Cardiac muscle cell (in vitro differentiated cells and primary cell): Measurements from ENCODE around the gene CDCP2. TPM values are rescaled to one million over a fixed set of nuclear protein-coding genes. Genes with fewer than 3 reads are reported as not detected.

Experiments
- DNase-seq, 2 donors: peaks; one replicate each; pipeline versions ENCODE4 v3.0.0 to v3.0.0-alpha.2; 2010 to 2017; ENCODE audit warnings: low read depth in 1 of 2, low spot score in 1 of 2
- H3K27ac ChIP-seq: fragments of 200-600 bp; sonication (generic); 2 replicates; pipeline ENCODE4 v1.5.1; 2016
- H3K27me3 ChIP-seq: fragments of 200-600 bp; sonication (generic); 2 replicates; pipeline ENCODE4 v1.6.0; 2016; ENCODE audit warnings: control low read depth
- H3K36me3 ChIP-seq: fragments of 200-600 bp; sonication (generic); 2 replicates; pipeline ENCODE4 v1.5.1; 2016; ENCODE audit warnings: control low read depth
- H3K4me1 ChIP-seq: fragments of 200-600 bp; sonication (generic); 2 replicates; pipeline ENCODE4 v1.8.1; 2017; ENCODE audit warnings: low read depth, mild to moderate bottlenecking, mixed run types
- H3K4me3 ChIP-seq: fragments of 200-600 bp; sonication (generic); 2 replicates; pipeline ENCODE4 v1.5.1; 2016; ENCODE audit warnings: mild to moderate bottlenecking
- H3K9me3 ChIP-seq: fragments of 200-600 bp; sonication (generic); 2 replicates; pipeline ENCODE4 v1.5.1; 2017; ENCODE audit warnings: low read depth, mild to moderate bottlenecking, control low read depth
- polyA plus RNA-seq: library from polyadenylated mRNA; unstranded; fragments of >200 nt; fragmentation: Nextera tagmentation; extraction: Ambion mirVana; gene quantifications from 2 replicates; pipeline ENCODE4 v1.2.1, GENCODE V29; 2016
- total RNA-seq: library from RNA; depleted of rRNA; stranded (reverse); fragments of >200 nt; gene quantifications from 2 replicates; pipeline ENCODE4 v1.2.3, GENCODE V29; 2016
- TF ChIP-seq, protein P1 (sequence below): IDR thresholded peaks from 2 replicates; pipeline ENCODE4 v1.5.1; 2012; ENCODE audit warnings: low read depth, mild to moderate bottlenecking, low read length

CDCP2 gene
- total and polyA plus RNA-seq, 2 experiments from 2014 or later = 0.06 TPM; not detected in 1

DNA sequence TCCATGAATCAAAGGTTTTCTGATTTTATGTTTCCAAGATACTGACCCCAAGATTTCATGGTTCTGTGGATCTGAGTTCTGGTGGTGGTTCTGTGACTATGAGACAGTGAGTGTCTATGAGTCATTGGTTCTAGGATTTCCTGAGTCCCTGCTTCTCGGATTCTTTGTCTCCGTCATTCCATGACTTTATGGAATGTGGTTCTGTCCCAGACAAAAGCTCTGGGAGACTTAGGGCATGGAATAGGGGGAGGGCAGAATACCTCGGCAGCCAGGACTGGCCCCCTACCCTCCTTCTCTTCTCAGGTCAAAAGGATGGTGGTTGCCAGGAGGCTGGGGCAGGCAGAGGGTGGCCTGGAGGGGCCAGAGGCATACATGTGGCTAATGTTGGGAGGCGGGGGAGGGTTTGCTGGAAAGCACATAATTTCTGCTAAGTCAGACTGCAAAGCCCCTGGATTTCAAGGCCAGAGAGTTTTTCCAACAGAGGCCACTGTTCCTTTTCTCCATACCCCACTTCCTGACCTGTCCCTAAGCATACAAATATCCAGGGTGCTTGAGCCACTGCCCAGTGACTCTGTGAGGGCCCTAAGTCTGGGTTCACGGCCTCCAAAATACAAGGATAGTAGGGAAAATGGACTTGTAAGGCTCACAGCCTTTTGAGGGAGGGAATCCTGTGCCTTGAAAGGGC lies 17.2 kb downstream of the CDCP2 start:
- no peaks in the 10 kb centered on the region for H3K9me3 ChIP-seq
- no peaks in the 10 kb centered on the region for H3K36me3 ChIP-seq
- no peak overlapping the region for H3K27ac ChIP-seq
- no peaks in the 10 kb centered on the region for H3K4me1 ChIP-seq
- no peak for DNase-seq
- no peaks in the 10 kb centered on the region for H3K27me3 ChIP-seq
- TF ChIP-seq, protein P1, sequence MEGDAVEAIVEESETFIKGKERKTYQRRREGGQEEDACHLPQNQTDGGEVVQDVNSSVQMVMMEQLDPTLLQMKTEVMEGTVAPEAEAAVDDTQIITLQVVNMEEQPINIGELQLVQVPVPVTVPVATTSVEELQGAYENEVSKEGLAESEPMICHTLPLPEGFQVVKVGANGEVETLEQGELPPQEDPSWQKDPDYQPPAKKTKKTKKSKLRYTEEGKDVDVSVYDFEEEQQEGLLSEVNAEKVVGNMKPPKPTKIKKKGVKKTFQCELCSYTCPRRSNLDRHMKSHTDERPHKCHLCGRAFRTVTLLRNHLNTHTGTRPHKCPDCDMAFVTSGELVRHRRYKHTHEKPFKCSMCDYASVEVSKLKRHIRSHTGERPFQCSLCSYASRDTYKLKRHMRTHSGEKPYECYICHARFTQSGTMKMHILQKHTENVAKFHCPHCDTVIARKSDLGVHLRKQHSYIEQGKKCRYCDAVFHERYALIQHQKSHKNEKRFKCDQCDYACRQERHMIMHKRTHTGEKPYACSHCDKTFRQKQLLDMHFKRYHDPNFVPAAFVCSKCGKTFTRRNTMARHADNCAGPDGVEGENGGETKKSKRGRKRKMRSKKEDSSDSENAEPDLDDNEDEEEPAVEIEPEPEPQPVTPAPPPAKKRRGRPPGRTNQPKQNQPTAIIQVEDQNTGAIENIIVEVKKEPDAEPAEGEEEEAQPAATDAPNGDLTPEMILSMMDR = no peak
- H3K4me3 ChIP-seq = no peak overlapping the region

DNA sequence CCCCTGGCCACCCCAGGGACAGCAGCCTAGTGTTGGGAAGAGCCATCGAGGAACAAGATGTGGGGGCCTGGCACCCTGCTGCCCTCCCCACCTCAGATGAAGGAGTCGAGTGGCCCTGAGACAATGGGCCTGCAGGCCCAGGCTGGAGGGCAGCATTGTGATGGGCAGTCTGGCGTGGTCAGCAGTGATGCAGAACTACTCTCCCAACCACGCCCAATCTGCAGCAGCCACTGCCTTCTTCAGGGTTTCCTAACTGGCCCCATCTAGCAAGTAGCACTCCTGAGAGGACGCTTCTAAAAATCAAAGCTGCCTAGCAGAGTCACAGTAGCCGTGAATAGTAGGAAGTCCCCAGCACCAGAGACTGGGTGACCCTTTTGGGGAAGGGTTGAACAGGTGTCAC lies 18.5 kb downstream of the CDCP2 start:
- H3K4me3 ChIP-seq = no peak overlapping the region
- no peaks in the 10 kb centered on the region for H3K36me3 ChIP-seq
- H3K4me1 ChIP-seq = no peaks in the 10 kb centered on the region
- no peaks in the 10 kb centered on the region for H3K9me3 ChIP-seq
- no peaks in the 10 kb centered on the region for H3K27me3 ChIP-seq
- no peak overlapping the region for H3K27ac ChIP-seq
- TF ChIP-seq, protein P1 = no peak
- DNase-seq = no peak

DNA sequence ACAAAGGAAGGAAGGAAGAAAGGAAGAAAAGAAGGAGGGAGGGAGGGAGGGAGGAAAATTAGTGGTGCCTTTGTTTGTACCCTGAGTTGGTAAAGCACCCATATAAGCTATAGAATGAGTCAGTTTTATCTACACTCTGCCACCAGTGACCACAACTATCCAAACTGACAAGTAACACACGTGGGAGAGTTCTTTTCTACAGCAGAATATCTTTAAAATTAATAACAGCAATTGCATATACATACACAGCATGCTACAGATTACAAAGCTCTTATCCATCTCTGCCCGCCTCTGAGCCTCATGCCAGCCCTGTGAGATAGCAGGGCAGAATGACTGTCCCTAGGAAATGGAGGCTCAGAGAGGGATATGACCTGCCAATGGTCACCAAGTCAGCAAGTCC lies 20.3 kb downstream of the CDCP2 start:
- H3K27ac ChIP-seq = no peak overlapping the region
- TF ChIP-seq, protein P1 = no peak
- peak in 1 of 2 donors; percentile 28 for DNase-seq

DNA sequence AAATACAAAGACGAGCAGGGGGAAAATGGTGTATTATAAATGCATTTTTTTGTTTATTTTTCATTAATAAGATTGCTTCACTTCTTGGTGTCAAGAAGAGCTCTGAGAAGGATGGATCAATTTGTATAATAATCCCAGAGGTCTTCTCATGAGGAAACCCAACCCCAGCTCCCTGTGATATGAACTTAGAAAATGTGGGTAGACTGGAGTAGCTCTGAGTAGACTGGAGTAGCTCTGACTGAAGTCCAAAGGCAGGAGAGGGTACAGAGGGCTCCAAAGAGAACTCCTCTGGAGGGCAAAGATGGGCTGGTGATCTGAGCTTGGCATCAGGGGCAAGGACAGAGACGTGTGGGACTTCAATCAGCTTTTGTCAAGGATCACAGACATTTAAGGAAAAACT lies 21.4 kb downstream of the CDCP2 start:
- Histone ChIP-seq H3K9me3 (no peaks in the 10 kb centered on the region), H3K4me1 (peaks cover 3% of the 10 kb centered on the region), H3K27ac (no peak overlapping the region), H3K27me3 (no peaks in the 10 kb centered on the region), H3K4me3 (no peak overlapping the region), H3K36me3 (no peaks in the 10 kb centered on the region)
- TF ChIP-seq, protein P1 = no peak
- DNase-seq = no peak

More for the DNA sequence above, 20.3 kb downstream of the CDCP2 start:
- H3K27me3 ChIP-seq = no peaks in the 10 kb centered on the region
- no peaks in the 10 kb centered on the region for H3K9me3 ChIP-seq
- no peak overlapping the region for H3K4me3 ChIP-seq
- peaks cover 3% of the 10 kb centered on the region for H3K4me1 ChIP-seq
- H3K36me3 ChIP-seq = no peaks in the 10 kb centered on the region

DNA sequence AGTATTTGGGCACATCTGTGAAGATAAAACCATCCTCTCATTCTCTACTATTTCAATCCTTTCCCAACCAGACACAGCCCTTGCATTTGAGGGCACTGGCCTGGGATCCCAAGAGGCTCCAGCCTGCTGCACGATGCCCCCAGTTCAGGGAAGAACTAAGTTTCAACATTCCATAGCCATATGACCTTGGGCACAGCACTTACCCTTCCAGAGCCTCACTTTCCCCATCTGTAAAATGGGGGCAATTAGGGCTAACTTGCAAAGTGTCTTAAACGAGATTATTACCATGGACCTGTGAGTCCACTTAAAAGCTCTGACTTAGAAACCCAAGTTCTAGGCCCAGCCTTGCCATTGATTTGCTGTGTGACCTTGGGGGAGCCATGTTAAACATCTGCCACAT lies 22.9 kb downstream of the CDCP2 start:
- peaks cover 3% of the 10 kb centered on the region for H3K4me1 ChIP-seq
- DNase-seq = no peak
- TF ChIP-seq, protein P1 = no peak
- H3K27ac ChIP-seq = no peak overlapping the region
- H3K4me3 ChIP-seq = no peak overlapping the region
- no peaks in the 10 kb centered on the region for H3K27me3 ChIP-seq
- no peaks in the 10 kb centered on the region for H3K36me3 ChIP-seq
- H3K9me3 ChIP-seq = no peaks in the 10 kb centered on the region
